ENCODE data around the gene BRD3.

DNA sequence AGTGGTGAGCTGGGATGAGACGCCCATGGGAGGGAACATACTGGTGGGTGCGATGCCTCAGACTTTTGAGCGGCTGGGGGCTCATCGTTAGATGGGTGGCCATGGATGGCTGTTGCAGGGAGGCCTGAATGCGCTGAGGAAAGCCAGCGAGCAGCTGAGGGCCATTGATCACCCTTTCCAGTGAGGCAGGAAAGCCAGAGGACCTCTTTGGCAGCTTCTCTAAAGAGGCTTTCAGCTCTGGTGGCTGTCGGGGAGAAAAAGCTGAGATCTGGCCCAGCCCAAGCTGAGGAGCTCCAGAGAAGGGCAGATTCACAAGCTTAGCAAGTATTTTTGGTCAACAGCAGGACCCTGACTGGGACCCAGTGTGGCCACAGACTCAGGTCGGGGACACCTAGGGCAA is 62.4 kb downstream of the BRD3 start:
- TF ChIP-seq, protein P1, sequence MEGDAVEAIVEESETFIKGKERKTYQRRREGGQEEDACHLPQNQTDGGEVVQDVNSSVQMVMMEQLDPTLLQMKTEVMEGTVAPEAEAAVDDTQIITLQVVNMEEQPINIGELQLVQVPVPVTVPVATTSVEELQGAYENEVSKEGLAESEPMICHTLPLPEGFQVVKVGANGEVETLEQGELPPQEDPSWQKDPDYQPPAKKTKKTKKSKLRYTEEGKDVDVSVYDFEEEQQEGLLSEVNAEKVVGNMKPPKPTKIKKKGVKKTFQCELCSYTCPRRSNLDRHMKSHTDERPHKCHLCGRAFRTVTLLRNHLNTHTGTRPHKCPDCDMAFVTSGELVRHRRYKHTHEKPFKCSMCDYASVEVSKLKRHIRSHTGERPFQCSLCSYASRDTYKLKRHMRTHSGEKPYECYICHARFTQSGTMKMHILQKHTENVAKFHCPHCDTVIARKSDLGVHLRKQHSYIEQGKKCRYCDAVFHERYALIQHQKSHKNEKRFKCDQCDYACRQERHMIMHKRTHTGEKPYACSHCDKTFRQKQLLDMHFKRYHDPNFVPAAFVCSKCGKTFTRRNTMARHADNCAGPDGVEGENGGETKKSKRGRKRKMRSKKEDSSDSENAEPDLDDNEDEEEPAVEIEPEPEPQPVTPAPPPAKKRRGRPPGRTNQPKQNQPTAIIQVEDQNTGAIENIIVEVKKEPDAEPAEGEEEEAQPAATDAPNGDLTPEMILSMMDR (conservative IDR thresholded peaks at IDR 0.05; ENCODE audit: low read length): no peak
- TF ChIP-seq EZH2phosphoT487 (IDR thresholded peaks at IDR 0.05; ENCODE audit: borderline replicate concordance): no peak
